HG03064 (cell line): ENCODE results near the gene LIPT2.

Experiments used
- ATAC-seq: cut with Tn5 transposase; IDR thresholded peaks from one replicate; pipeline ENCODE4 v1.9.1; 2021; ENCODE audit warnings: low read depth; ENCODE audit not compliant: unreplicated experiment

Gene LIPT2

DNA sequence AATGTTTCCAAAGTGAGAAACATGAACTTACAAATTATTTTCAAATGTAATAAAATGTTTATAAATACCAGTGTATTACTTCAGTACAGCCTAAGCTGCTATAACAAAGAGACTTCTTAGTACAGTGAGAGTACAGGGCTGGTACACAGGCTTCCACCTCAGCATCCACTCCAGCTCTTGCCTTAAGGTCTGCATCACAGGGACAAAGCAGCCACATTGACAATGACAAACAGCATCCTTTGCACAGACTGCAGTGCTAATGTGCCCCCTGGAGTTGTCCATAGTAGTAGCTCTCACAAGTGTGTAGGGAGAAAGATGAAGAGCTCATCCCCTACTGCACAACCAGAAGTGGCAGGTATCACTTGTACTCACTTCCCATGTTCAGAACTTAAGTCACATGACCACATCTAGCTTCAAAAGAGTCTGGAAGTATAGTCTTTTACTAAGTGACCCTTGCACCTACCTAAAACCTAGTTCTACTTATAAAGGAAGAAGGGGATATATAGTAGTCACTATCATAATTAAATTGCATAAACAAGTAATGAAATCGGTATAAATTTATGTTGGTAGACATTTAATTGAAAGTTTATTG, 10.7 kb upstream of the LIPT2 start:
- no peak for ATAC-seq

DNA sequence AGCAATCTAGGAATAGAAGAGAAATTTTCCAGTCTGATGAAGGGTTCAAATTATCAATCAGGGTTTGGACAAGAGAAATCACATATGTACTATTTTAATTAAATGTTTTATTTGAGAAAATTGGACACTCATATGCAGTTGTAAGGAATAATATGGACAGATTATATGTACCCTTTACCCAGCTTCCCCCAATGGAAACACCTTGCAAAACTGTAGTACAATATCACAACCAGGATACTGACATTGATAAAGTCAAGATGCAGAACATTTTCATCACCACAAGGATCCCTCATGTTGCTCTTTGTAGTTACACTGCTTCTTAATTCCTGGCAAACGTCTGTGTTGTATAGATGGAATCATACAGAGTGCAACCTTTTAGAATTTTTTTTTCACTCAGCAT, 1.4 kb upstream of the LIPT2 start:
- ATAC-seq = no peak

DNA sequence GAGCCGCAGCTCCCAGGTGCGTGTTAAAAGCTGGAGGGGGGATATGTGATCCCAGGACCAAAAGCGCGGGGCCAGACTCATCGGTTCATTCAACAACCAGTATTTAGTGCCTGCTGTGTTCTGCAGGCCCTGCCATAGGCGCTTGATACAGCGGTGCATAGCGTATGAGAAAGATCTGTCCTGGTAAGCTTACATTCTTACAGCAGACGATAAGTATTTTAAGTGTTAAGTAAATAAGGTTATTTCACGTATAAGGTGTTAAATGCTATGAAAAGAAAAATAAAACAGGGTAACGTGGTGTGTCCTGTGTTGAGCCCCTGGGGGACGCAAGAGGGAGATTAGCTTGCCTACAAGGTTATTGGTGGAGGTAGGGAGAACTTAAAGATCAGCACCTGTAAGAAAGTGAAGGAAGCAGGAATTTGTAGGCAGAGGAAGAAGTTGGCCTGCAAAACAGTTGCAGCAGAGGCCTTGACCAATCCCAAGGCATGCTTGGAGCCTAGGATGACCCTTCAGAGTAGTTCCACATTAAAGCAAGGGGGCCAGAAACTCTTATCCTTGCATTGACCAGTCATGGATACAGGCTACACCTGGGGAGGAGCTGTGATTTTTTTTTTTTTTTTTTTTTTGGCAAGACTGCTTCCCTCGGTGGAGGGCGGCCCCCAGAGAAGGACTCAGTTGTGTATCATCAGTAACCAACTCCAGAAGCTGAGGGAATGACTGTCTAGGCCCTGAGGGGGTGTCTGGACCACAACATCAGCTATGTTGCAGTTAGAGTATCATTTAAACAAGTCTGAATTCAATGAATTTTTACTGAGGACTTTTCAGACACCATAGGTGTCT, 487 bp upstream of the LIPT2 start:
- no peak for ATAC-seq

DNA sequence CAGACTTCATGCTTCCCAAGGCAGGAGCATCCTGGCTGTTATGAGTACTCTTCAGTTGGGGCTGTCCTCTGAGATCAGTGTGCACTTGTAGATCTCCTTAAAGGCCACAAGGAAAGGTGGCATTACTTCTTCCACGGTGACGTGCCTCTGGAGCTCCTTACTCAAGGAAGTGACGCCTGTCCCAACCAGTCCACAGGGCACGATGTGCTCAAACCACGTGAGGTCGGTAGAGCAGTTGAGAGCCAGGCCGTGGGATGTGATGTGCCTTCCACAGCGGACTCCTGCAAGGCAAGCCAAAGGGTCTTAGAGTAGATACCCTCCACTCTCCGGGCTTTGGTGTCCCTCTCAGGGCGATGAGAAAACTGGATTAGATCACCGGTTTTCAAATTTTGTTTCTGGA, 1.4 kb downstream of the LIPT2 start:
- ATAC-seq = no peak

DNA sequence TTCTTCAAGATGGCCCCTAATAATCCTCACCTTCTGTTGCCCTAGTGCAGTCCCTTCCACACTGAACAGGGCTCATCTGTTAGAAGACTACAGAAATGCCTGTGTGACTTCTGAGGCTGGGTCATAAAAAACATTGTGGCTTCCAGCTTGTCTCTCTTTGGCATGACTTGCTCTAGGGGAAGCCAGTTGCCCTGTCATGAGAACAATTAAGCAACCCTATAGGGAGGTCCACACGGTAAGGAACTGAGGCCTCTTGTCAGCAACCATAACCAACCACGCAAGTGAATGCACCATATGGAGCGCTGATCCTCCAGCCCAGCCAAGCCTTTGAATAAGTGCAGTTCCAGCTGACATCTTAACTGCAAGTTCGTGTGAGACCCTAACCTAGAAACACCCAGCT, 2.6 kb downstream of the LIPT2 start:
- ATAC-seq = no peak

DNA sequence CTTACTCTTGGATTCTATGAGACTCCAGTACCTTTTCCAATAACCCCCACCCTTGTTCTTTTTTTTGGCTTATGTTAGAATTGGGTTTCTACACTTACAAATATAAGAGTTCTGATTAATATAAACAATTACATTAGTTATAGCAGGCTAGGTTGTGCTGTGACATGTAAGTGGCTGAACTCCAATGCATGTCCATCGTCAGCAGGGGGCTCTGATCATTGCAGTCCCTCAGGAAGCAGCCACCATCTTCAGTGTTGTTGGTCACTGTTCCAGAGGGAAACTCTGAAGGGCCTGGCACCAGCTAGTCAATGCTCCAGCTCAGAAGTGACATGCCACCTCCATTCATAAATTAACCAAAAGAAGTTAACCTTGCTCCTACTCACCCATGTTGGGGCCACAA, 5.6 kb downstream of the LIPT2 start:
- no peak for ATAC-seq

DNA sequence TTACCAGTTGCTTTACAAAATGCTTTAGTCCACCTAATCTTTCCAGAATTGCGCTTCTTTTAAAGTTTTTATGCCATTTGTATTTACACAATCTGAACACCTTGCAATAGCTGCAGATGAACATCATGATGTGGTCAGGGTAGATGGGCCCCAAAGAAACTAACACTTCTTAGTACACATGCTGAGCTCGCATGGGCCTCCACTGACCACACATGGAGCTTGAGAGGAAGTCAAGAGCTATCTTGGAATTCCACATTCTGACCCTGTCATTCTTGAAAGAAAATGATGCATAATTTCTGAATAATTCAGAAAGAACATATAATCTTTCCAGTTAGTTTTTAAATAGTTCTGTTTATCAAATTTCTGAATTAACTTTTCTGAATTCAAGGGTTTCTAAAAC, 7.7 kb downstream of the LIPT2 start:
- ATAC-seq = no peak

DNA sequence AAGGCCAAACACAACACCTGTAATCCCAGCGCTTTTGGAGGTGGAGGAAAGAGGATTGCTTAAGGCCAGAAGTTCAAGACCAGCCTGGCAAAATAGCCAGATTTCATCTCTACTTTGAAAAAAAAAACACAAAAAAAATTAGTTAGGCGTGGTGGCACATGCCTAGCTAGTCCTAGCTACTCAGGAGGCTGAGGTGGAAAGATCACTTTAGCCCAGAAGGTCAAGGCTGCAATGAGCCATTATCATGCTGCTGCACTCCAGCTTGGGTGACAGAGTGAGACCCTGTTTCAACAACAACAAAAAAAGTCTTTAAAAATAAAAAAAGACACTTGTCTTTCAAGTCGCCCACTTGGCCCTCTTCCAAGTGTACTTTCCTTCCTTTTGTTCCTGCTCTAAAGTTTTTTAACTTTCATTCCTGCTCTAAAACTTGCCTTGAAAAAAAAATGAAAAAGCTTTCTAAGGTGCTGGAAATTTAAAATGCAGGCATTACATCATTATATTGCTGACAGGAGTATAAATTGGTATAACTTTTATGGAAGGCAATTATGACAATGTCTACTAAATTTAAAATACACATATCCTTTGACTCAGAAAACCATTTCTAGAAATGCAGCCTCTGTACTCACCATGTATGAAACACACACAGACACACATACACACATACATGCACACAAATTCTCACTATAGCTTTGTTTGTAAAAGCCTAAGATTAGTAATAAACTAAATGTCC, 12.7 kb downstream of the LIPT2 start:
- ATAC-seq = no peak

DNA sequence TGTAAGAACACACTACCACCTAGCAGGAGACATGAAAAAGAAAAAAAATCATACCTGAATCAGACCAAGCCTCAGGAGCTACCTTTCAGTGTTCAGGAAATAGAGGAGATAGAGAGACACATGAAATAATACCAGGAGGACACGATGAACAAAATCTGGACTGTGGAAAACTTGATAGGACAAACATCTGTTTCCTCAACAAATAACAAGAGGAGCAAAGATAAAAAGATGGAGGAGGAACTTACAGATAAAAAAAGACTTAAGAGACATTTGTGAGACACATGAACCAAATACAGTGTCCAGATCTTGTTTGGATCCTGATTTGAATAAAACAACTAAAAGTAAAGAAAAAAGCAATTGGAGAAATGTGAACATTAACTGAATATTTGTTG, 13.8 kb downstream of the LIPT2 start:
- no peak for ATAC-seq

DNA sequence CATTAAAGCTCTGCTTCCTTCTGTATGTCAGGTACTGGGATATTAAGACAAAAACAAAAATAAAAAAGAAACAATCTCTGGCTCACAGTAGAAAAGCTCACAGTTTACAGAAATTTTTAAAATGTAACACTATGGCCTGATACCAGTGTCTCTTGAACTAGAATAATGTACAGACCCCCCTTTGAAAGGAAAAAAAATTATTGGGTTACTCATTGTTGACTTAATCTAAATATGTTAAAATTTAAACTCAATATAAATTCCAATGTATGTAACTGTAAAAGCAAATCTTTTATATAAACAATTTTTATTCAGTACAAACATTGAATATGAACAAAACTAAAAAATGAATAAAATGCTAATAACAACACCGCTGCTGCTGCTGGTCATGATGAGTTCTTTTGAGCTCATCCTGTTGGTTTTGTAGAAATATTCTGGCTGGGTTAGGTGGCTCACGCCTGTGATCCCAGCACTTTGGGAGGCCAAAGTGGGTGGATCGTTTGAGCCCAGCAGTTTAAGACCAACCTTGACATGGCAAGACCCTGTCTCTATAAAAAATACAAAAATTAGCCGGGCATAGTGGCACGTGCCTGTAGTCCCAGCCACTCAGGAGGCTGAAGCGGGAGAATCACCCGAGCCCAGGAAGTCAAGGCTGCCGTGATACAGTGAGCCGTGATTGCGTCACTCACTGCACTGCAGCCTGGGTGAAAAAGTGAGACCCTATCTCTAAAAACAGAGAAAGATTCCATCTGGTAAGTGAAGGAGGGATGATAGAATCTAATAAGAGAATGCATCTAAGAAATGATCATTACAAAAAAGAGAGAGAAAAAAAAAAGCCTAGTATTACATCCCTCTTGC, 14.4 kb downstream of the LIPT2 start:
- ATAC-seq = no peak

DNA sequence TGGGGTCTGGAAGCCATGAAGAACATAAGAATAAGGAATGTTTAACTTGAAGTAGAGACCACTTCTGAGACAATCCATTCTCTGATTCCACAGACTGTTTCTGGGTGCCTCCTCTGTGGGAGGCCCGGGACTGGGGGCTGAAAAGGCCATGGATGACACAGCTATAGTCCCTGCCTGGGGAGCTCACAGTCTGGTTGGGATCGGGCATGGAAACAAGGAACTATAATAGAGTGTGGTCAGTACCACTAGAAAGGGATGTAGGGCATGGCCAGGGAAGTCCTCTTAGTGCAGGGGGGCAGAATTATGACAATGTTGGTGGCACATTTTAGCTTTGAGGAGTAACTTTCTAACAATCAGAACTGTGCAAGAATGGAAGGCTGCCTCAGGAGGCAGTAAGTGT, 17.0 kb downstream of the LIPT2 start:
- no peak for ATAC-seq

DNA sequence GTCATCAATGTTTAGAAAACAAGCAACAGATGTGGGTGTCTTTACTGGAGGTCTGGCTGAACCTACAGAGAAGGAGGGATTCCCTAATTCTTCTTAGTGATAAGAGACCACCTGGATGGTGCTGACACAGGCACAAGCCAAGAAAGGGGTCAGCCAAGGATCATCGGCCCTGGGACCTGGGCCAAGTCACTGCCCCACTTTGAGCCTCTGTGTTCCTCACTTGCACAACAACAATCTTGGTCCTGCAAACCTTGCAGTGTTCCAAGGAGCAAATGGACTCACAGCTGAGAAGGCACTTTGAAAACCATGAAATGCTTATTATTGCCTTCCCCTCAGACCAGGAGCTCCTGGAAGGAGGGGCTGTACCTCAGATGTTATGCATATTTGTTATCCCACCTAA, 19.2 kb downstream of the LIPT2 start:
- no peak for ATAC-seq

DNA sequence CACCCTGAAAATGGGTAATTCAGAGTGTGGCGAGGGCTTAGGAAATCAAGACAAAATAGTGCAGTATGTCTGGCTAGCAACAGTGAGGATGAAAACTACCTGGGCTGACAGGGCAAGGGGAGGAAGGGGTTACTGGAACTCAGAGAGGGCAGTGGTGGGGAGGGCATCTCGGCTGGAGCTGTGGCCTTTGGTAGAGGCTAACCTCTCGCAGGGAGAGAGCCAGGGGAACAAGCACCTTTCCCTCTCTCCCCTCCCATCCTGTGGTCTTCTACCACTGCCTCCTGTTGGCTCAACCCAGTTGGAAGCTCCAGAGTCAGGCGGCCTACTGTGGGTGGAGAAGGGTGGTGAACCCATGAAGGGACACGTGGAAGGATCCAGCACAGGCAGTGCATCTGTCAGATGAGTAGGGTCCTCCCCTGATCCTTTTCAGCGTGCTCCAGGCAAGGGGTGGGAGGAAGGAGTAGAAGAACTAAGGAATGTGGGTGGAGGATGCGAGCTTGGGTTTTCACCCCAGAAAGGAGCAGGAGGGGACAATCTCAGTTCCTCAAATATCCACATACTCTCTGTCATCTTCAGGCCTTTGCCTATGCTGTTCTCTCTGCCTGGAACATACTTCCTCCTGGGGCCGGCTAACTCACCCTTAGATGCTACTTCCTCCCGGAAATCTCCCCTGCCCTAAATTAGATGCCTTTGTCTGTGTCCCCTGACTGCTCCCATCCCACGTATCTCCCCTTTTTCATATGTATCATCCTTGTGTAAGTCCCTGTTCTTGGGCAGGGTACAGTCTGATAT, 19.9 kb downstream of the LIPT2 start:
- no peak for ATAC-seq

DNA sequence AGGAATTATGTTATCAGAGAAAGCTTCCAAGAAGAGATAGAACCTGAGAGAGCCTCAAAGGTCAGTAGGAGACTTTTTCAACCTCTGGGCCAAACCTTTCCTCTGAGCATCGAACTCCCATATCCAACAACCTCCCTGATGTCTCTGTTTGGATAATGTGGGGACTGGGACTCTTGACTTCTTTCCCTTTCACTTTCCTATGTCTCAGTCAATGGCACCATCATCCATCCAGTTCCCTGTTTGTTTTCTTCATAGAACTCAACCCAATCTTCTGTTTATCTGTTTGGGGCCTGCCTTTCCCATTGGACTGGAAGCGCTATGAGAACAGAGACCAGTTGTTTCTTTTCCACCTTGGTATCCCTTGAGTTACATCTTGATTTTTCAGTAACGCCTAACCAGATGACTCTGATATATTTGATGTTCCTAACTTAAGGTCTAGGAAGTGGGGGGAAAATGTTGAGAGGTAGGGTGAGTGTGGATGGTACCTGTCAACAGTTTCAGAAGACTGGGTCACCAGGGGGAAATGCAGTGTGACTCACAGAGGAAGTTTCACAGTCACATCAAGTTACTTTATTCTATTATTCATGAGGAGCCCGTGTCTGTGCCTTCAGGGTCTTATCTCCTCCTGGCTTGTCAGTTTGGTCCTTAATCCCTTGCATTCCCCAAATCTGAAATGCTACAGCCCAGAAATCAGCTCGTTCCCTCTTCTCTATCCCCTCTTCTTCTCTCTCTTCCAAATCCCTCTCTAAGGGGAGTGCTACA, 21.7 kb downstream of the LIPT2 start:
- ATAC-seq = no peak

DNA sequence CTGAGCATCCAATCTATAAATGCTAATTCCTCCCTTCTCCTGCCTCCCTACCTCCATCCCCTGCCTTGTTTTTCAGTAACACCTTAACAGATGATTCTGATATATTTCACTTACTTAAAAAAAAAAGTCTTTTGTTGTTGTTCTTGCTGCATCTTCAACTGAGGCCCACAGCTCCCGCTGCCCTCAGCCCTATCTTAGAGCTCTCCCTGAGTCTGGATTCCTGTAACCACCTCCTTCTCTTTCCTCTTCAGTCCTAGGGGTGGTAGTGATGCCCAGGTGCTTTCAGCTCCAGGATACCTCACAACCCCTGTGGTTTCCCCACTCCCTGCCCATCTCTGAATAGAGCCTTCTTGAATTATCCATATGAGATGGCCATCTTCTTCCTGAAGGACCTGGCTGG, 22.5 kb downstream of the LIPT2 start:
- ATAC-seq = no peak

DNA sequence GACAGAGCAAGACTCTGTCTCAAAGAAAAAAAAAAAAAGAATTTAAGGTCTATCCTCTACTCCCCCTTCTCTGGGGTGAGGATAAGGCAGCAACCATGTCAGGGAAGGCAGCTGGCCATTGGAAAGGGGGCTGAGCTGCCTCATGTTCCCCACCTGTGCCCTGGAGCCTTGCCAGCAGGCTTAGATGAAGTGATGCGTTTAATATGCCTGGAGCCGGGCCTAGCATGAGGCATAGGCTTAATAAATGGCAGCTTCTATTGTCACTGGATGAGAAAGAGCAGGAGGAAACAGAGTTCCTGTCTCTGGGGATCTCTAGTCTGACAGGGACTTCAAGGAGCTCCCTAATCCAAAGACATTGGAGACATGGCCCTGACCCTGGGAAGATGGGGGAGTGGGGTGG, 23.0 kb downstream of the LIPT2 start:
- no peak for ATAC-seq

DNA sequence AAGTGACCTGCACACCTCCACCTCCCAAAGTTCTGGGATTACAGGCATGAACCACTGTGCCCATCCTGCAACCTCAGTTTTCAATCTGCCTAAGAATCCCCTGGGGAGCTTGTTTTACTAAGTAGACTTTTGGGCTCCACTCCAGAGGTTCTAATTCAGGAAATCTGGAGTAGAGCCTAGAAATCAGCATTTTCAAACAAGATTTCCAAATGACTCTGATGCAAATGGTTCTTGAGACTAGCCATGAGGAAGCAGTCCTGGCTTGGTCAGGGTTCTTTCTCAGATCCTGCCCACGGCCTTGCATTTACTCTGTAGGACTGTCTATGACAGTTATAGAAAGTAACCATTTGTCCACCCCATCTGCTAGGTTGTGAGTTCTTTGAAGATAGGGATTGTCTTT, 24.6 kb downstream of the LIPT2 start:
- ATAC-seq = no peak

DNA sequence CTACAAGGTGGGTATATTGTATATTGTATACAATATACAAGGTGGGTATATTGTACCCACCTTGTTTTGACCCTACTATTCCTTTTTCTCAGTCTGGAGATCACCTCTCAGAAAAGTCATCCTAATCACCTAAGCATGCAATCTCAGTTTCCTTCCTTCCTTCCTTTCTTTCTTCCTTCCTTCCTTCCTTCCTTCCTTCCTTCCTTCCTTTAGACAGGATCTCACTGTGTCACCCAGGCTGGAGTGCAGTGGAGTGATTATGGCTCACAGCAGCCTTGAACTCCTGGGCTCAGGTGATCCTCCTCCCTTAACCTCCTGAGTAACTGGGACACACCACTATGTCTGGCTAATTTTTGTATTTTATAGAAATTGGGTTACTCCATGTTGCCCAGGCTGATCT, 25.0 kb downstream of the LIPT2 start:
- no peak for ATAC-seq

DNA sequence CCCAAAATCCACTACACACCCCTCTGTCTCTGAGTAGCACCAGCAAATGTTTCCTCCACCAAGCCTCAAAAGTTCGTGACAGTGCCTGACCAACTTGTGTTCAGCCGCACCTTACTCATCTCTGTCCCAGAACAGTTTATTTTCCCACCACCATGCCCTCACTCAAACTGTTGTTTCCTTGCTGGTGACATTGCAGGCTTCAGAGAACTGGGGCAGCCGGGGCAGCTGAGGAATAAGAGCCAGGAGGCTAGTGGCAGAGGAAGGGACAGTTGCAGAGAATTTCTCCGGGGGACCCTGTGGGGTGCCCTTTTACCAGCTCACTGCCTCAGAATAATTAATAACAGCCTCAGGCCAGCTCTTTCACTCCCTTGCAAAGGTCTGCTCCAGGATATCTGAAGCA, 25.5 kb downstream of the LIPT2 start:
- ATAC-seq = no peak
